HCT116 (cell line): Measurements from ENCODE around the gene IL10. TPM values are rescaled to one million over a fixed set of nuclear protein-coding genes. Genes with fewer than 3 reads are reported as not detected.

Source experiments
- ATAC-seq: fragments of 200-7000 bp; cut with Tn5 transposase; 2 replicates; pipeline ENCODE4 v1.9.1; 2020; ENCODE audit warnings: mild to moderate bottlenecking, moderate library complexity
- BruUV-seq: library from RNA; stranded (reverse); fragments of 400-500 nt; replicated peaks from 2 replicates; lab custom pipeline; 2021; lab: Mats Ljungman, UMichigan
- CTCF ChIA-PET: fragments of 300-600 bp; sonication (Branson Sonifier 250); formaldehyde crosslinking; loops from one replicate; lab custom pipeline; 2021; ENCODE audit warnings: antibody characterized with exemption; lab: Charles Lee
- POLR2A ChIA-PET: fragments of 300-600, 350-600 bp; sonication (Branson Sonifier 250); formaldehyde crosslinking; loops from one replicate; lab custom pipeline; 2021; ENCODE audit warnings: antibody characterized with exemption; lab: Charles Lee
- RAD21 ChIA-PET, 2 experiments: fragments of 300-600 bp; sonication (Branson Sonifier 250); formaldehyde crosslinking; loops; one replicate each; lab custom pipeline; 2023; ENCODE audit warnings: low total read pairs in 2 of 2; ENCODE audit not compliant: uncharacterized antibody in 2 of 2, unreplicated experiment in 2 of 2, low non-redundant PET in 1 of 2; lab: Charles Lee
- DNase-seq: peaks from one replicate; pipeline ENCODE4 v3.0.0-alpha.2; 2010; ENCODE audit warnings: low read depth, low spot score
- H2AFZ ChIP-seq: fragments of 200-600 bp; shearing (Covaris generic), sonication (generic); 2 replicates; pipeline ENCODE4 v1.6.1; 2017; ENCODE audit warnings: low read depth, mixed run types, mixed read lengths, antibody characterized with exemption, low read length; ENCODE audit not compliant: poor library complexity, severe bottlenecking
- H3K27ac ChIP-seq: 2 replicates; pipeline ENCODE4 v1.5.1; 2012; ENCODE audit warnings: low read depth, low read length
- H3K27me3 ChIP-seq: fragments of 200-600 bp; sonication (generic); 2 replicates; pipeline ENCODE4 v1.6.1; 2016; ENCODE audit warnings: mixed run types, low read length, mixed read lengths; ENCODE audit not compliant: insufficient read depth
- H3K36me3 ChIP-seq, 2 experiments: fragments of 200-500 bp in 1 of 2; fragments of 200-600 bp in 1 of 2; sonication (Bioruptor generic) in 1 of 2; sonication (generic) in 1 of 2; 2 replicates each; pipeline versions ENCODE4 v1.5.1 to v1.6.1; 2014 to 2016; ENCODE audit warnings: low read length in 2 of 2, inconsistent platforms in 1 of 2, mixed read lengths in 1 of 2, mixed run types in 1 of 2; ENCODE audit not compliant: insufficient read depth in 2 of 2, control insufficient read depth in 1 of 2
- H3K4me1 ChIP-seq, 2 experiments: fragments of 200-600 bp in 1 of 2; sonication (generic) in 1 of 2; 2 replicates each; pipeline versions ENCODE4 v1.5.1 to v1.6.1; 2012 to 2017; ENCODE audit warnings: low read length in 2 of 2, inconsistent platforms in 1 of 2, mild to moderate bottlenecking in 1 of 2, mixed read lengths in 1 of 2, mixed run types in 1 of 2, moderate library complexity in 1 of 2; ENCODE audit not compliant: insufficient read depth in 2 of 2, control insufficient read depth in 1 of 2
- H3K4me2 ChIP-seq: fragments of 200-600 bp; sonication (generic); 2 replicates; pipeline ENCODE4 v1.6.1; 2017; ENCODE audit warnings: mixed run types, low read length, mixed read lengths
- H3K4me3 ChIP-seq, 2 experiments: fragments of 200-600 bp in 1 of 2; sonication (generic) in 1 of 2; replicated peaks in 1 of 2; 2 replicates each; pipeline ENCODE4 v1.5.1; 2011 to 2016; ENCODE audit warnings: low read length in 2 of 2, control low read depth in 1 of 2, low read depth in 1 of 2, mild to moderate bottlenecking in 1 of 2, mixed read lengths in 1 of 2, mixed run types in 1 of 2
- H3K79me2 ChIP-seq: fragments of 200-600 bp; sonication (generic); 2 replicates; pipeline ENCODE4 v1.6.1; 2017; ENCODE audit warnings: mild to moderate bottlenecking, mixed run types, low read length, moderate library complexity, mixed read lengths; ENCODE audit not compliant: insufficient read depth
- H3K9ac ChIP-seq: fragments of 200-600 bp; sonication (generic); 2 replicates; pipeline ENCODE4 v1.6.1; 2016; ENCODE audit warnings: low read length, mixed read lengths
- H3K9me2 ChIP-seq: fragments of 200-600 bp; sonication (generic), shearing (Covaris generic); 2 replicates; pipeline ENCODE4 v1.6.1; 2017; ENCODE audit warnings: mixed run types, mild to moderate bottlenecking, moderate library complexity; ENCODE audit not compliant: insufficient read depth
- H3K9me3 ChIP-seq, 2 experiments: fragments of 200-500 bp in 1 of 2; fragments of 200-600 bp in 1 of 2; sonication (Bioruptor generic) in 1 of 2; sonication (generic) in 1 of 2; 2 replicates each; pipeline ENCODE4 v1.6.1; 2014 to 2017; ENCODE audit warnings: low read length in 2 of 2, mixed read lengths in 2 of 2, inconsistent platforms in 1 of 2, low read depth in 1 of 2, mild to moderate bottlenecking in 1 of 2, mixed run types in 1 of 2, moderate library complexity in 1 of 2; ENCODE audit not compliant: control insufficient read depth in 1 of 2, insufficient read depth in 1 of 2
- H4K20me1 ChIP-seq: fragments of 200-600 bp; sonication (generic), shearing (Covaris generic); 2 replicates; pipeline ENCODE4 v1.6.1; 2017; ENCODE audit warnings: mixed run types, mild to moderate bottlenecking, moderate library complexity; ENCODE audit not compliant: insufficient read depth
- CBX3 ChIP-seq: IDR thresholded peaks from 2 replicates; pipeline ENCODE4 v1.6.1; 2012; ENCODE audit warnings: low read depth
- CEBPB ChIP-seq: IDR thresholded peaks from 2 replicates; pipeline ENCODE4 v1.6.1; 2012; ENCODE audit warnings: low read depth
- CTCF ChIP-seq, 3 experiments: fragments of 200-600 bp in 1 of 3; sonication (generic) in 1 of 3; IDR thresholded peaks in 2 of 3; conservative IDR thresholded peaks in 1 of 3; 2 replicates each; pipeline ENCODE4 v1.5.1; 2012 to 2017; ENCODE audit warnings: low read depth in 2 of 3, low read length in 2 of 3, antibody characterized with exemption in 1 of 3, borderline replicate concordance in 1 of 3, control low read depth in 1 of 3, mild to moderate bottlenecking in 1 of 3, mixed read lengths in 1 of 3, mixed run types in 1 of 3, moderate library complexity in 1 of 3; ENCODE audit not compliant: insufficient read depth in 1 of 3
- ELF1 ChIP-seq: IDR thresholded peaks from 2 replicates; pipeline ENCODE4 v1.6.1; 2012; ENCODE audit warnings: low read depth, borderline replicate concordance
- EZH2 ChIP-seq: fragments of 200-600 bp; sonication (generic); IDR thresholded peaks from 2 replicates; pipeline ENCODE4 v1.6.1; 2017; ENCODE audit warnings: antibody characterized with exemption, mixed run types
- FOSL1 ChIP-seq: IDR thresholded peaks from 2 replicates; pipeline ENCODE4 v1.6.1; 2012; ENCODE audit warnings: low read depth
- JUND ChIP-seq: IDR thresholded peaks from 2 replicates; pipeline ENCODE4 v1.6.1; 2012
- RAD21 ChIP-seq: IDR thresholded peaks from 2 replicates; pipeline ENCODE4 v1.6.1; 2012; ENCODE audit warnings: low read depth, mild to moderate bottlenecking
- SIN3A ChIP-seq: IDR thresholded peaks from 2 replicates; pipeline ENCODE4 v1.6.1; 2012; ENCODE audit warnings: low read depth
- SP1 ChIP-seq: IDR thresholded peaks from 2 replicates; pipeline ENCODE4 v1.6.1; 2012; ENCODE audit warnings: low read depth
- SRF ChIP-seq: IDR thresholded peaks from 2 replicates; pipeline ENCODE4 v1.6.1; 2012; ENCODE audit warnings: low read depth
- TCF7L2 ChIP-seq: IDR thresholded peaks from 2 replicates; pipeline ENCODE4 v1.7.0; 2011; ENCODE audit warnings: borderline replicate concordance, inconsistent platforms; ENCODE audit not compliant: insufficient read depth, insufficient read length; ENCODE audit errors: extremely low read depth
- YY1 ChIP-seq: IDR thresholded peaks from 2 replicates; pipeline ENCODE4 v1.6.1; 2011; ENCODE audit warnings: low read length, low read depth, moderate library complexity, mild to moderate bottlenecking; ENCODE audit not compliant: insufficient replicate concordance; ENCODE audit errors: extremely low read depth
- ZBTB33 ChIP-seq: IDR thresholded peaks from 2 replicates; pipeline ENCODE4 v1.6.1; 2011; ENCODE audit warnings: mild to moderate bottlenecking, low read length, moderate library complexity; ENCODE audit not compliant: insufficient replicate concordance; ENCODE audit errors: extremely low read depth
- ZFX ChIP-seq: fragments of 450-650 bp; IDR thresholded peaks from 2 replicates; pipeline ENCODE4 v1.6.1; 2017
- ZNF274 ChIP-seq: fragments of 200-500 bp; sonication (Bioruptor generic); IDR thresholded peaks from 2 replicates; pipeline ENCODE4 v1.6.1; 2014; ENCODE audit warnings: mild to moderate bottlenecking, low read depth, low read length, inconsistent platforms
- intact Hi-C: fragments of 100-400 bp; cut with micrococcal nuclease; formaldehyde crosslinking; loops from 2 replicates; pipeline ENCODE4 v1.10.0; 2022
- total RNA-seq: library from RNA; stranded (reverse); gene quantifications from one replicate; pipeline ENCODE4 v1.2.1, GENCODE V29; 2021; ENCODE audit not compliant: unreplicated experiment

Gene IL10
- total RNA-seq, 1 experiment from 2014 or later = not detected

GRCh38 chr1:206814716-206815341 is 42.5 kb upstream of the IL10 start (continued):
- no peak for TF ChIP-seq ZBTB33

- Histone ChIP-seq H3K4me3 (no peak overlapping the region), H3K4me1 (no peaks in the 10 kb centered on the region), H3K79me2 (no peaks in the 10 kb centered on the region), H3K36me3 (no peaks in the 10 kb centered on the region), H3K4me2 (no peak overlapping the region), H3K9me2 (no peaks in the 10 kb centered on the region), H4K20me1 (no peaks in the 10 kb centered on the region), H2AFZ (no peak overlapping the region), H3K27me3 (no peaks in the 10 kb centered on the region), H3K9ac (no peak overlapping the region), H3K27ac (no peak overlapping the region), H3K9me3 (peaks cover 0 to 7% of the 10 kb centered on the region in 2 experiments; a peak in 1 of 4 replicates)
- ChIA-PET RAD21 (no interaction called here), CTCF (no interaction called here), POLR2A (no interaction called here)
- no TSS peak for BruUV-seq
- no peak for ATAC-seq
- no peak for DNase-seq
- intact Hi-C loops = no loop called here
- no peak for TF ChIP-seq TCF7L2
- no peak for TF ChIP-seq EZH2
- TF ChIP-seq SRF = no peak
- no peak for TF ChIP-seq JUND
- TF ChIP-seq RAD21 = no peak
- TF ChIP-seq CEBPB = no peak
- no peak for TF ChIP-seq ELF1
- TF ChIP-seq ZNF274 = no peak
- no peak for TF ChIP-seq SIN3A
- no peak for TF ChIP-seq ZBTB33
- no peak for TF ChIP-seq CBX3
- TF ChIP-seq YY1 = no peak
- TF ChIP-seq ZFX = no peak
- TF ChIP-seq SP1 = no peak
- TF ChIP-seq FOSL1 = no peak
- no peak for TF ChIP-seq CTCF (IDR thresholded peaks at IDR 0.05 in 2 of 3, conservative IDR thresholded peaks at IDR 0.05 in 1 of 3; ENCODE audit: borderline replicate concordance in 1 of 3, insufficient read depth in 1 of 3, low read depth in 2 of 3, low read length in 2 of 3)
Observed at GRCh38 chr1:206812471-206812870, 40.2 kb upstream of the IL10 start.
